PC-3 (cell line): Measurements from ENCODE around the gene GPR132. TPM values are rescaled to one million over a fixed set of nuclear protein-coding genes. Genes with fewer than 3 reads are reported as not detected.

Source experiments
- ATAC-seq: fragments of 200-7000 bp; cut with Tn5 transposase; 2 replicates; pipeline ENCODE4 v1.9.1; 2020; ENCODE audit warnings: mild to moderate bottlenecking, moderate library complexity
- BruUV-seq: library from RNA; stranded (reverse); fragments of 400-500 nt; replicated peaks from 2 replicates; lab custom pipeline; 2021; lab: Mats Ljungman, UMichigan
- CTCF ChIA-PET: fragments of 300-600 bp; sonication (Branson Sonifier 250); formaldehyde crosslinking; loops from one replicate; lab custom pipeline; 2022; ENCODE audit warnings: antibody characterized with exemption; lab: Charles Lee
- POLR2A ChIA-PET: fragments of 300-600 bp; sonication (Branson Sonifier 250); formaldehyde crosslinking; loops from one replicate; lab custom pipeline; 2022; ENCODE audit warnings: antibody characterized with exemption; ENCODE audit not compliant: unreplicated experiment; lab: Charles Lee
- DNase-seq: peaks from one replicate; pipeline ENCODE4 v3.0.0-alpha.2; 2015
- H2AFZ ChIP-seq: fragments of 300-600 bp; sonication (generic); 2 replicates; pipeline ENCODE4 v1.6.0; 2016; ENCODE audit warnings: antibody characterized with exemption, low read length
- H3F3A ChIP-seq: fragments of 300-600 bp; sonication (generic); one replicate; pipeline ENCODE4 v1.6.0; 2017; ENCODE audit warnings: antibody characterized with exemption, low read length, control low read depth, mild to moderate bottlenecking; ENCODE audit not compliant: unreplicated experiment
- H3K27ac ChIP-seq: fragments of 300-600 bp; sonication (generic); 2 replicates; pipeline ENCODE4 v1.5.1; 2016; ENCODE audit warnings: mild to moderate bottlenecking, low read length
- H3K27me3 ChIP-seq: fragments of 300-600 bp; sonication (generic); 2 replicates; pipeline ENCODE4 v1.6.1; 2016; ENCODE audit warnings: low read length, mixed read lengths
- H3K36me3 ChIP-seq: fragments of 300-600 bp; sonication (generic); 2 replicates; pipeline ENCODE4 v1.6.1; 2016; ENCODE audit warnings: low read depth, mixed run types, low read length, mixed read lengths
- H3K4me1 ChIP-seq: fragments of 300-600 bp; sonication (generic); 2 replicates; pipeline ENCODE4 v1.5.1; 2016; ENCODE audit warnings: low read length; ENCODE audit not compliant: insufficient read depth
- H3K4me2 ChIP-seq: fragments of 300-600 bp; sonication (generic); 2 replicates; pipeline ENCODE4 v1.6.0; 2016; ENCODE audit warnings: low read length
- H3K4me3 ChIP-seq: fragments of 300-600 bp; sonication (generic); 2 replicates; pipeline ENCODE4 v1.5.1; 2016; ENCODE audit warnings: mild to moderate bottlenecking, low read length, mixed read lengths
- H3K79me2 ChIP-seq: fragments of 300-600 bp; sonication (generic); 2 replicates; pipeline ENCODE4 v1.6.1; 2017; ENCODE audit warnings: low read length, mixed read lengths
- H3K9ac ChIP-seq: fragments of 300-600 bp; sonication (generic); 2 replicates; pipeline ENCODE4 v1.6.0; 2016; ENCODE audit warnings: mild to moderate bottlenecking, low read length
- H3K9me2 ChIP-seq: fragments of 300-600 bp; sonication (generic); replicated peaks from 2 replicates; pipeline ENCODE4 v1.6.1; 2016; ENCODE audit warnings: mixed run types, low read length, mixed read lengths
- H3K9me3 ChIP-seq: fragments of 300-600 bp; sonication (generic); 2 replicates; pipeline ENCODE4 v1.6.1; 2016; ENCODE audit warnings: low read length, mixed read lengths
- H4K20me1 ChIP-seq: fragments of 300-600 bp; sonication (generic); 2 replicates; pipeline ENCODE4 v1.6.1; 2016; ENCODE audit warnings: low read length, mixed read lengths
- EZH2 ChIP-seq: fragments of 300-600 bp; sonication (generic); IDR thresholded peaks from one replicate; pipeline ENCODE4 v1.6.1; 2017; ENCODE audit warnings: antibody characterized with exemption, mild to moderate bottlenecking, low read length; ENCODE audit not compliant: unreplicated experiment
- EZH2phosphoT487 ChIP-seq: fragments of 300-600 bp; sonication (generic); IDR thresholded peaks from 2 replicates; pipeline ENCODE4 v1.6.1; 2018; ENCODE audit warnings: mild to moderate bottlenecking, antibody characterized with exemption, low read length, borderline replicate concordance
- intact Hi-C: fragments of 100-400 bp; cut with micrococcal nuclease; formaldehyde crosslinking; loops from 2 replicates; pipeline ENCODE4 v1.9.0; 2023
- total RNA-seq: library from RNA; depleted of rRNA; stranded (reverse); fragments of >200 nt; gene quantifications from 2 replicates; pipeline ENCODE4 v1.2.3, GENCODE V29; 2014
- TF ChIP-seq, protein P1 (sequence below): fragments of 300-600 bp; sonication (generic); conservative IDR thresholded peaks from 2 replicates; pipeline ENCODE4 v1.5.1; 2017; ENCODE audit warnings: antibody characterized with exemption, low read depth, mild to moderate bottlenecking, low read length

The GPR132 gene
- total RNA-seq, 1 experiment from 2014 or later: 0.04 TPM

DNA sequence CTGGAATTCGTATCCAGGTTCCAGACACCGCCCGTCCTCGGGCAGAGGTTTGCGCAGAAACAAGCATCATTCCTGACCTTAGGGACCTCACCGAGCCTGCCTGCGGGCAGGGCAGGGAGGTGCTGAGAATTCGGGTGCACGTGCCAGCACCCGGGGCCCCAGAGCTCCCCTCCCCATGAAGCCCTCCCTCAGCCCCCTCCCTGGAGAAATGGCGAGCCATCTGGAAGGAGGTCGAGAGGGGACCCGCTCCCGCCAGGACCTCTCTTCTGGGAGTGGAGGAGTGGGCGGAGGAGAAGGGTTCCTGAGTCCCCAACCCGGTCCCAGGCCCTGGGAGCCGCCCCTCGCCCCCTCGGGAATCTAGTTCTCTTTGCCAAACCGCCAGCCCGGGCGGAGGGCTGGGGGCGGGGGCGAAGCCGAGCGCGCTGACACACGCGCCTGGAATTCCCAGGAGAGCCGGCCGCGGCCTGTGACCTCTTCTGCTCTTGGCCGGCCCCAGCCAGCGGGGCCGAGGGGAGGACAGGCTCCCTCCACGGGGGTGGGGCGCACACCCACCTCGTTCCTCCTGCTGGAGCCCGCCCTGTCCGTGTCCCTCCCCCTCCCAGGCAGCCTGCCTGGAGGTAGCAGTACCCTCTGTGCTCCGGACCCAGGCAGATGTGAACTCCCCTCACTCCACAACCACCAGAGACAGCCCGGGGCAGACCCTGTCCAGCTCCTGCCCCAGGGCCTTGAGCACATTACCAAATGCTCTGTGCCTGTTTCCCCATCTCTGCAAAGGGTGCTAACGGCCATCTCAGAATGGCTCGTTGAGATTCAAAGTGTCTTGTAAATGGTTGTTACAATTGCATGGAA, 23.0 kb upstream of the GPR132 start:
- H3K27ac ChIP-seq: no peak overlapping the region
- H3K4me1 ChIP-seq: peaks cover 42% of the 10 kb centered on the region
- peak overlapping the region; percentile 74 for H3K4me3 ChIP-seq
- peak overlapping the region; percentile 87 for H3K4me2 ChIP-seq
- no peaks in the 10 kb centered on the region for H3K36me3 ChIP-seq
- ATAC-seq: peak; percentile 8
- H3K79me2 ChIP-seq: no peaks in the 10 kb centered on the region
- intact Hi-C loops: loop anchor here (2.0 kb wide), 1 partner anchor 101 kb away; no protein-coding TSS in a partner anchor
- no peak overlapping the region for H3K9ac ChIP-seq
- TF ChIP-seq, protein P1, sequence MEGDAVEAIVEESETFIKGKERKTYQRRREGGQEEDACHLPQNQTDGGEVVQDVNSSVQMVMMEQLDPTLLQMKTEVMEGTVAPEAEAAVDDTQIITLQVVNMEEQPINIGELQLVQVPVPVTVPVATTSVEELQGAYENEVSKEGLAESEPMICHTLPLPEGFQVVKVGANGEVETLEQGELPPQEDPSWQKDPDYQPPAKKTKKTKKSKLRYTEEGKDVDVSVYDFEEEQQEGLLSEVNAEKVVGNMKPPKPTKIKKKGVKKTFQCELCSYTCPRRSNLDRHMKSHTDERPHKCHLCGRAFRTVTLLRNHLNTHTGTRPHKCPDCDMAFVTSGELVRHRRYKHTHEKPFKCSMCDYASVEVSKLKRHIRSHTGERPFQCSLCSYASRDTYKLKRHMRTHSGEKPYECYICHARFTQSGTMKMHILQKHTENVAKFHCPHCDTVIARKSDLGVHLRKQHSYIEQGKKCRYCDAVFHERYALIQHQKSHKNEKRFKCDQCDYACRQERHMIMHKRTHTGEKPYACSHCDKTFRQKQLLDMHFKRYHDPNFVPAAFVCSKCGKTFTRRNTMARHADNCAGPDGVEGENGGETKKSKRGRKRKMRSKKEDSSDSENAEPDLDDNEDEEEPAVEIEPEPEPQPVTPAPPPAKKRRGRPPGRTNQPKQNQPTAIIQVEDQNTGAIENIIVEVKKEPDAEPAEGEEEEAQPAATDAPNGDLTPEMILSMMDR: no peak
- TF ChIP-seq EZH2phosphoT487 (no peak), EZH2 (no peak)
- H3K9me3 ChIP-seq: no peaks in the 10 kb centered on the region
- H2AFZ ChIP-seq: peak overlapping the region; percentile 62
- H3K9me2 ChIP-seq: no peaks in the 10 kb centered on the region
- ChIA-PET CTCF (no interaction called here), POLR2A (interaction anchor here (0.6 kb wide), 1 partner anchor 213 kb away, joined by 3 read pairs; no protein-coding TSS in a partner anchor)
- peaks cover 5% of the 10 kb centered on the region for H3F3A ChIP-seq
- BruUV-seq: no TSS peak
- no peaks in the 10 kb centered on the region for H4K20me1 ChIP-seq
- H3K27me3 ChIP-seq: no peaks in the 10 kb centered on the region
- peak; percentile 72 for DNase-seq

DNA sequence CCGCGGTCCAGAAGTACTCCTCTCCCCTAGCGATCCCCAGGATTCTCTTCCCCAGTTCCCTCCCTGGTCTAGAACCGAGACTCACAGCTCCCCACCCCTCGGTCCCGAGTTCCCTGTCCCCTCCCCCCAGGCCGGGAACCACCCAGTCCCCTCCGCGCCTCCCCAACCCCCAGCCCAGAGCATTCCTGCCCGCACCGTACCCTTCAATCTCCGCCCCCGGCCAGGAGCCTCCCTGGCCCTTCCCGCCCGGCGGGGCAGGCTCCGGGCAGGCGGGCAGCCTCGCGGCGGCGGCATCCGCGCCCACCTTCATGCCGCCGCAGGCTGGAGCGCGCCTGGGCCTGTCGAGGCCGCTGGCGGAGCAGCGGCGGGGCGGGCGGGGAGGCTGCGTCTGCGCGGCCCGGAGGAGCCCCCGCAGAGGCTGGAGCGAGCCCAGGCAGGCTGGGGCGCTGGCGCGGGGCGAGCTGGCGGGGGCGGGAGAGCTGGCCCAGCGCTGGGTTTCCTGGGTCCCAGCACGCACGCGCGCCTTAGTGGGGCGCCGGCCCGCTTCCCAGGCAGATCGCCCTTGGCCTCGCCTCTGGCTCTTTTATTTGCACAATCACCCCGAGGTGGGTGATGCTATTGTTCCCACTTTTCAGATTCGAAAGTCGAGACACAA, 22.2 kb upstream of the GPR132 start:
- peak overlapping the region; percentile 81 for H2AFZ ChIP-seq
- peaks cover 5% of the 10 kb centered on the region for H3F3A ChIP-seq
- no peaks in the 10 kb centered on the region for H3K36me3 ChIP-seq
- TF ChIP-seq EZH2 (no peak), EZH2phosphoT487 (no peak)
- TF ChIP-seq, protein P1: no peak
- BruUV-seq: no TSS peak
- no peaks in the 10 kb centered on the region for H3K9me2 ChIP-seq
- H3K27ac ChIP-seq: no peak overlapping the region
- peaks cover 36% of the 10 kb centered on the region for H3K4me1 ChIP-seq
- POLR2A ChIA-PET: interaction anchor here (0.6 kb wide), 2 partner anchors 66 to 214 kb away, joined by 3 to 5 read pairs; partner anchors contain the start of gene CDCA4
- ATAC-seq (peak; percentile 10), DNase-seq (peak; percentile 53)
- H3K27me3 ChIP-seq: no peaks in the 10 kb centered on the region
- no peaks in the 10 kb centered on the region for H3K9me3 ChIP-seq
- CTCF ChIA-PET: interaction anchor here (1.1 to 1.4 kb wide), 2 partner anchors 161 to 319 kb away, joined by 3 read pairs; partner anchors contain the start of gene BTBD6
- peak overlapping the region; percentile 15; the same call in 1 of the 2 replicates for H3K9ac ChIP-seq
- intact Hi-C loops: no loop called here
- peak overlapping the region; percentile 87 for H3K4me2 ChIP-seq
- peak overlapping the region; percentile 74 for H3K4me3 ChIP-seq
- no peaks in the 10 kb centered on the region for H4K20me1 ChIP-seq
- no peaks in the 10 kb centered on the region for H3K79me2 ChIP-seq
